Stomach smooth muscle (tissue), 2 donors: ENCODE measurements around the gene WNT5A.
A peak's percentile ranks its signal among the peaks of the same experiment; 100 is the strongest.

Experiments used
- H3K27ac ChIP-seq: one replicate; pipeline ENCODE4 v1.7.0; 2013; ENCODE audit warnings: mild to moderate bottlenecking, low read length, inconsistent platforms
- H3K27me3 ChIP-seq, 2 donors: one replicate each; pipeline ENCODE4 v1.7.0; 2013; ENCODE audit warnings: low read length in 2 of 2; ENCODE audit not compliant: insufficient read depth in 2 of 2, control insufficient read depth in 1 of 2
- H3K36me3 ChIP-seq, 2 donors: one replicate each; pipeline ENCODE4 v1.7.0; 2013; ENCODE audit warnings: low read length in 2 of 2; ENCODE audit not compliant: control insufficient read depth in 2 of 2, insufficient read depth in 2 of 2
- H3K4me1 ChIP-seq: one replicate; pipeline ENCODE4 v1.7.0; 2013; ENCODE audit warnings: low read length; ENCODE audit not compliant: control insufficient read depth, insufficient read depth
- H3K4me3 ChIP-seq, 2 donors: one replicate each; pipeline ENCODE4 v1.7.0; 2013; ENCODE audit warnings: low read length in 2 of 2
- H3K9ac ChIP-seq, 2 donors: one replicate each; pipeline ENCODE4 v1.7.0; 2013; ENCODE audit warnings: low read length in 2 of 2, mild to moderate bottlenecking in 1 of 2
- H3K9me3 ChIP-seq, 2 donors: one replicate each; pipeline ENCODE4 v1.7.0; 2013; ENCODE audit warnings: low read length in 2 of 2; ENCODE audit not compliant: control insufficient read depth in 2 of 2
- donor health status: healthy.
- donor health status: Pancreatic carcinoma.

Gene WNT5A

GRCh38 chr3:55480911-55481743 lies 6.0 kb downstream of the WNT5A start:
- H3K36me3 ChIP-seq = no peaks in the 10 kb centered on the region
- peak overlapping the region; percentile 29 to 40 for H3K9ac ChIP-seq
- H3K27ac ChIP-seq = no peak overlapping the region
- H3K27me3 ChIP-seq = peaks cover 0 to 2% of the 10 kb centered on the region in 2 donors
- peak overlapping the region; percentile 69 to 73 for H3K4me3 ChIP-seq
- H3K9me3 ChIP-seq = no peaks in the 10 kb centered on the region
- peaks cover 11% of the 10 kb centered on the region for H3K4me1 ChIP-seq

- Histone ChIP-seq H3K4me1 (peaks cover 3% of the 10 kb centered on the region), H3K27ac (no peak overlapping the region), H3K4me3 (no peak overlapping the region), H3K9me3 (no peaks in the 10 kb centered on the region), H3K27me3 (peaks cover 0 to 2% of the 10 kb centered on the region in 2 donors), H3K9ac (no peak overlapping the region), H3K36me3 (no peaks in the 10 kb centered on the region)
Measured at GRCh38 chr3:55477306-55478303, 9.5 kb downstream of the WNT5A start.

DNA sequence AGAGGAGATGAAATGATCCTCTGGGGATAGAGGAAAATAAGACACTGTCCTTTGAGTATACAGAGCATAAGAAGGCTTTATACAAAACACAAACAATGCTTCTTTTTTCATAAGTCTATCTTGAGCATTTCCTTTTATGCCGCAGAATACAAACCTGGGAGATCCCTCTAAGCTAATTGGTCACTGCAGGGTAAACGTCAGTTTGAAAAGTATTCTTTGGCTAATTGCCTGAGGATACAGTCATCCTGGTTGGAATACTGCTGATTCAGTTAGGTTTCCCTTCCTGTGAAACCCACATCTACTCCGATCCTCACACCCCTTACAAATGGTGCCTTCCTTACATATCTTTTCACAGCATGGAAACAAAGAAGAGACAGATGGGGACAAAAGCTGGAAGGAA lies 10.6 kb downstream of the WNT5A start:
- Histone ChIP-seq H3K27ac (no peak overlapping the region), H3K9me3 (no peaks in the 10 kb centered on the region), H3K36me3 (no peaks in the 10 kb centered on the region), H3K4me3 (no peak overlapping the region), H3K9ac (no peak overlapping the region), H3K4me1 (peaks cover 5% of the 10 kb centered on the region), H3K27me3 (peaks cover 0 to 1% of the 10 kb centered on the region in 2 donors)

DNA sequence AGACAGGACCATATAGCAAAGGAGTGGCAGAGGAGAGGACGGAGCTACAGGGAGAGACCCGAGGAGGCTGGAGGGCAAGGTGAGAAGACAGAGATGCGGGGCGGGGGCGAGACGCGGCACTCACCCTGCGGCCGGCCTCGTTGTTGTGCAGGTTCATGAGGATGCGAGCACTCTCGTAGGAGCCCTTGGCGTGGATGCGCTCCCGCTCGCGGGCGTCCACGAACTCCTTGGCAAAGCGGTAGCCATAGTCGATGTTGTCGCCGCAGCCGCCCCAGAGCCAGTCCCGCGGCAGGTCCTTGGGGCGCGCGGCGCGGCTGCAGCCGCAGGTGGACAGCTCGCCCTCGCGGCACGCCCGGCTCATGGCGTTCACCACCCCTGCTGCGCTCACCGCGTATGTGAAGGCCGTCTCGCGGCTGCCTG lies 12.9 kb downstream of the WNT5A start:
- Histone ChIP-seq H3K4me1 (peaks cover 9% of the 10 kb centered on the region), H3K9ac (no peak overlapping the region), H3K36me3 (no peaks in the 10 kb centered on the region), H3K27me3 (no peaks in the 10 kb centered on the region), H3K27ac (no peak overlapping the region), H3K9me3 (no peaks in the 10 kb centered on the region), H3K4me3 (no peak overlapping the region)

- Histone ChIP-seq H3K9me3 (no peaks in the 10 kb centered on the region), H3K27ac (no peak overlapping the region), H3K27me3 (no peaks in the 10 kb centered on the region), H3K36me3 (no peaks in the 10 kb centered on the region), H3K4me1 (peaks cover 9% of the 10 kb centered on the region), H3K4me3 (no peak overlapping the region), H3K9ac (no peak overlapping the region)
Measured at GRCh38 chr3:55473788-55474187, 13.3 kb downstream of the WNT5A start.

GRCh38 chr3:55471522-55472280 lies 15.4 kb downstream of the WNT5A start:
- H3K9ac ChIP-seq = no peak overlapping the region
- H3K4me1 ChIP-seq = peaks cover 9% of the 10 kb centered on the region
- H3K4me3 ChIP-seq = no peak overlapping the region
- no peaks in the 10 kb centered on the region for H3K36me3 ChIP-seq
- H3K27ac ChIP-seq = no peak overlapping the region
- no peaks in the 10 kb centered on the region for H3K9me3 ChIP-seq
- no peaks in the 10 kb centered on the region for H3K27me3 ChIP-seq

DNA sequence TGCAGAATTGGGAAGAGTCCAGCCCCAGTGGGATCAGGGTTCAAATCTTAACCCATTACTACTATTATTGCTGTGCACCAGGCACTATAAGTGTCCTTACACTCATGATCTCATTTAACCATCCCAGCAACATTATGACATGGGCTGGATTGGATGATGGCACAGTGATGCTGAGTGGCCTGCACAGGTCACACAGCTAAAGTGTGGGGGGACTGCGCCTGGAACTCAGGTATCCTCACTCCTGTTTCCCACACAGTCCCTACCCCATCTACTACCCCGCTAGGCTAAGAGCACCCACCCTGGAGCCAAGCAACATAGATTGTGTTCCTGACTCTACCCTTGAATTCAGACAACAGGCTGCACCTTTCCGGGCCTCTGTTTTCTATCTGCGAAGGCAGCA lies 16.0 kb downstream of the WNT5A start:
- H3K9ac ChIP-seq = no peak overlapping the region
- peaks cover 9% of the 10 kb centered on the region for H3K4me1 ChIP-seq
- no peak overlapping the region for H3K4me3 ChIP-seq
- H3K9me3 ChIP-seq = no peaks in the 10 kb centered on the region
- no peaks in the 10 kb centered on the region for H3K27me3 ChIP-seq
- no peaks in the 10 kb centered on the region for H3K36me3 ChIP-seq
- no peak overlapping the region for H3K27ac ChIP-seq

- no peaks in the 10 kb centered on the region for H3K9me3 ChIP-seq
- H3K9ac ChIP-seq = no peak overlapping the region
- peaks cover 9% of the 10 kb centered on the region for H3K4me1 ChIP-seq
- H3K4me3 ChIP-seq = no peak overlapping the region
- no peak overlapping the region for H3K27ac ChIP-seq
- no peaks in the 10 kb centered on the region for H3K36me3 ChIP-seq
- no peaks in the 10 kb centered on the region for H3K27me3 ChIP-seq
Measured at GRCh38 chr3:55469957-55470526, 17.1 kb downstream of the WNT5A start.

- H3K9me3 ChIP-seq = no peaks in the 10 kb centered on the region
- no peaks in the 10 kb centered on the region for H3K36me3 ChIP-seq
- H3K27me3 ChIP-seq = no peaks in the 10 kb centered on the region
- H3K27ac ChIP-seq = no peak overlapping the region
- no peak overlapping the region for H3K9ac ChIP-seq
- no peak overlapping the region for H3K4me3 ChIP-seq
- peaks cover 9% of the 10 kb centered on the region for H3K4me1 ChIP-seq
Measured at GRCh38 chr3:55468251-55468650, 18.9 kb downstream of the WNT5A start.

GRCh38 chr3:55467099-55467498 lies 20.0 kb downstream of the WNT5A start:
- no peaks in the 10 kb centered on the region for H3K9me3 ChIP-seq
- no peaks in the 10 kb centered on the region for H3K36me3 ChIP-seq
- no peaks in the 10 kb centered on the region for H3K27me3 ChIP-seq
- H3K9ac ChIP-seq = no peak overlapping the region
- H3K27ac ChIP-seq = no peak overlapping the region
- H3K4me3 ChIP-seq = no peak overlapping the region
- H3K4me1 ChIP-seq = peaks cover 9% of the 10 kb centered on the region
